ENCODE results near the gene COX8A.
"Not testable (repeated sequence)": the region's sequence is repeated elsewhere in the genome, so short reads cannot be mapped to it uniquely, and the experiment has no call there.

The COX8A gene, protein sequence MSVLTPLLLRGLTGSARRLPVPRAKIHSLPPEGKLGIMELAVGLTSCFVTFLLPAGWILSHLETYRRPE
- 32.3 to 40.0 reads per million in 2 experiments for total RNA-seq

DNA sequence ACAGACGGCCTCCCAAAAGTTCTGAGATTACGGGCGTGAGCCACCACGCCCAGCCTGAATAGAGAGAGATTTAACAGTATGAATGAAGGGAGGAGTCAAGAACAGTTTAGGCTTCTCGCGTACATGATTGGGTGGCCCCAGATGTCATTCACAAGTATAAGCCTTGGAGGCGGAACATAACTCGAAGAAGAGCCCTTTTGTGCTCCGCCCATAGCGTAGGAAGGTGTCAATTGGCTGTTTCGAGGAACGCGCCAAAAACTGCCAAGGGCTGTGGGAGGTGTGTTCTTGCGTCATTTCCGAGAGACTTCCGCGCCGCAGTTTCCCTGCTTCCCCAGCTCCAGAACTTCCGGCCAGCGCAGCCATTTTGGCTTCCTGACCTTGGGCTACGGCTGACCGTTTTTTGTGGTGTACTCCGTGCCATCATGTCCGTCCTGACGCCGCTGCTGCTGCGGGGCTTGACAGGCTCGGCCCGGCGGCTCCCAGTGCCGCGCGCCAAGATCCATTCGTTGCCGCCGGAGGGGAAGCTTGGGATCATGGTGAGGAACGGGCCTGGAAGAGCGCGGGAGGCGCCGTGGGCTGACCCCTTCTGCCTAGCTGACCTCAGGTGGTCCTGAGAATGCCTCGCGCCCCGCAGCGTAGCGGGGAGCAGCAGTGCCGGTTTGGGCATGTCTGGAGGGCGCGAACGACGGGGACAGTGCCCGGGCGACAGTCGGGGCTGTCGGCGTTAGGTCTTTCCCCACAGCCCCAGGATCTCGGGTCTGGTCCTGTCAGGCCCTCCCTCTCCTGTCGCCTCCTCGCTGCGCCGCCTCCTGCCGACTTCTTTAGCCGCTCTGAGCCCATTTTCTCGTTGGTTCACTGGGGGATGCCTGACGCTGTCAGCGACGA, at the start of gene COX8A:
TSS of gene COX8A (plus strand) at position 362 of the 885 bp plus-strand sequence. CDS start at position 423, 61 bp downstream.
- peak; percentile 94 for DNase-seq (ENCODE audit: low read depth)

GRCh38 chr11:63929616-63930015, 44.8 kb upstream of the COX8A start:
- DNase-seq (ENCODE audit: low read depth): no peak

- no peak for DNase-seq (ENCODE audit: low read depth)
Observed at GRCh38 chr11:63931045-63931444, 43.4 kb upstream of the COX8A start.

DNA sequence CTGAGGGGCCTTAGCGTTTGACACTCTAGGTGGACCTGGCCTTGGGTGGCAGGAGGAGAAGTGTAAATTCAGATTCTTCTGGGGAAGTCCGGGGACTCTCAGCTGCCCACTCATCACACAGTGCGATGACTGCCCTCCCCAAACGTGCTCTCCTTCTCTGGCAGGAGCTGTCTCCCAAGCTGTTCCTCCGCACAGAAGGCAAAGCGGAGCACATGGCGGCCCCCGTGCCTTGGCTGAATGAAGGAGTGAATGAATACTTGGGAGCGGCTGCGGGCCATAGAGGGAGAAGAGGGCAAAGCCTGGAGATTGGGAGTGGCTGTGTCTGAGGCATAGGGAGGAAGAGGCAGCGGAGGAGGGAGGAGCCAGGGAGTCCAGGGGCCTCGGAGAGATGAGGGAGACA, 42.5 kb upstream of the COX8A start:
- no peak for DNase-seq (ENCODE audit: low read depth)

DNA sequence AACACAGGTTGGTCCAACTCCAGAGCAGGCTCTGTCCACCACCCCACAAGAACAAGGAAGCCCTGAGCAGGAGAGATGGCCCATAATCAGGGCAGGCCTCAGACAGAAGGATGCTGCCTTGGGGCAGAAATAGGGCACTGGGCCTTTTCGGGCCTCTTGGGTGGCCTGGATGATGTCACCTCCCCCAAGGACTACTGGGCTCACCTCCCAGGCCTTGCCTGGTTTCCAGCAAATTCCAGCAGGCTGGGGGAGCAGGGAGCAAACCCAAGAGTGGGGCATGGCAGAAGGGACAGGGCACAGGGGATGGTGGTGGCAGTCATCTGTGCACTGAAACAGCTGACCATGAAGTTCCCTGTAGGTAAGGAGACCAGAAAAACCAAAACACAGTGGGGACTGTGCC, 41.0 kb upstream of the COX8A start:
- no peak for DNase-seq (ENCODE audit: low read depth)

DNA sequence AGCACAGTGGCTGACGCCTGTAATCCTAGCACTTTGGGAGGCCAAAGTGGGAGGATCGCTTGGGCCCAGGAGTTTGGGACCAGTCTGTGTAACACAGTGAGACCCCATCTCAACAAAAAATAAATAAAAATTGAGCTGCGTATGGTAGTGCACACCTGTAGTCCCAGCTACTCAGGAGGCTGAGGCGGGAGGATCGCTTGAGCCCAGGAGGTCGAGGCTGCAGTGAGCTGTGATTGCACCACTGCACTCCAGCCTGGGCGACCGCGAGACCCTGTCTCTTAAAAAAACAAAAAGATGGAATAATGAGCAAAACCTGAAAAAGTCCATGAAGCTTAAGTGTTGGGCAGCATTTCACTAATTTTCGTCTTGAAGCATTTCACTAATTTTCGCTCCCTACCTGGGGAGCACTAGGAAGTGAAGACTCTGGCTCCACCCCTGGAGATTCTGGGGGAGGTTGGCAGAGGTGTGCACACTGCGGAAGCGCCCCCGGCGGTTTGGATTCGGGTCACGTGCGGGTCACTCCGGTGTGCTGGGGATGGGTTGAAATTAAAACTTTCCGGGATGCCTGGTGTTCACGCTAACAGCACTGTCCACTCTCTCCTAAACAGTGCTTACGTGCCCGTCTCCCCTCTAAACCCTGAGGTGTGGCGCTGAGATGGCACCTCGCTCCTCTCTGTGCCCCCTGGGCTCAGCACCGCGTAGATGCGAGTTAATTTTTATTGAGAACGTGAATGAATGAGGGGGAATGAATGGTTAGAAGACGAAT, 36.5 kb upstream of the COX8A start:
- no peak for DNase-seq (ENCODE audit: low read depth)

DNA sequence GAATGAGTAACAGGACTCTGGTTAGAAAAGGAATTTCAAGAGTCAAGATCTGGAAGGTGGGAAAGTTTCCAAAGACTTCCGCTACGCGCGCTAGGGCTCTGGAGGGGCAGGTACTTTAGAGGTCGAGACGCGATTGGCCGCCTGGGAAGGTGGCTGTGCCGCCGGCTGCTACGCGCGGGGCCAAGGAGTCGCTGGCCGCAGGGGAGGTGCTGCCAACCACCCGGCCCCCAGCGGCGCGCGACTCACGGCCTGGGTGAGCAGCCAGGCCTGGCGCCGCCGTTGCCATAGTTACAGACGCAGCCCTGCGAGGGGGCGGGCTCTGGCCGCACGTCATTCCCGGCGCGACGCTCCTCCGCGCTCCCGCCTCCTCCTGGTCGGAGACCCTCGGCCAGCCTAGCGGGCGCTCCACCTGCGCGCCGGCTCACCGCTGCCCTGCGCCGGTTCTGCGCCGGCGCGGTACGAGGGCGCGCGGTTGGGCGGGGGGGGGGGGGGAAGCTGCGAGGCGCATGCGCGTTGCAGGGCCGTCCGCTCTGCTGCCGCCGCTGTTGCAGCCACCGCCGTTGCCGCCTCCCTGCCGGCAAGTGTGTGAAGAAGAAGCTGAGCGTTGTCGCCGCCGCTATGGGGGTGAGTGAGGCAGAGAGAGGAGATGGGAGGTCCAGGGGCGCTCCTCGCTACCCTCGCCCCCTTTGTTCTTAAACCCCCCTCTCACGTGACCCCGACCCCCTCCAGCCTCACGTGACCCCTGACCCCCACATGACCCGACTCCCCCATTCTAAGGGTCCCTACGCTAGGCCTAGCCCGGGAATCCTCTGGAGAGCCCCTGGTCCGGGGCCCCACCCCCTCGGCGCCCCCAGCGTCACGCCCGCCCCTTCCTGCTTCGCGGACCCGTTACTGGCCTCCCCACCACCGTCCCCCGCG, 35.7 kb upstream of the COX8A start, which contains the start of gene NAA40:
TSS of gene NAA40 (plus strand) at position 524 of the 918 bp plus-strand sequence. CDS start at position 619, 95 bp downstream.
- DNase-seq (ENCODE audit: low read depth): peak; percentile 84

DNA sequence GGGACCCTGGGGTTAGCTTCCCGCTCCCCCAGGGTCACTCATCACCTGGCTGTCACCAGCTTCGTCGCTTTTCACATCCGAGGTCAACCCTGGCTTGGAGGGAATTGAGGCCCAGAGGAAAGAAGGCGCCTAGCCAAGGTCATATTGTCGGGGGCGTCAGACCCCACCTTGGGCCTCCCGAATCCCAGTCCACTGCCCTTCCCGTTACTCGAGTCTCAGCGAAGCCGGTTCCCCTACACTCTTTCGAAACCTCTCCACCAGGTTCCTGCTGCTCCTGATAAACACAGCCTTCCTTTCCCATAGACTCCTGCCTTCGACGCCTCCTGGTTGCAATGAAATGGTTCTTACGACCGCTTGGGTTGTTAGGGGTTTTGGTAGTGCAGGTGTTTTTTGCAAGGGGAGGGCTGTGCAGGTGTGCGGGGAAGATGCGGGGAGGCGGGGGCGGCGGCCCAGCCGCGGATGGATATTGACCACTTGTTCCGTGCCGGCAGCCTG, 35.0 kb upstream of the COX8A start:
- DNase-seq (ENCODE audit: low read depth): no peak

DNA sequence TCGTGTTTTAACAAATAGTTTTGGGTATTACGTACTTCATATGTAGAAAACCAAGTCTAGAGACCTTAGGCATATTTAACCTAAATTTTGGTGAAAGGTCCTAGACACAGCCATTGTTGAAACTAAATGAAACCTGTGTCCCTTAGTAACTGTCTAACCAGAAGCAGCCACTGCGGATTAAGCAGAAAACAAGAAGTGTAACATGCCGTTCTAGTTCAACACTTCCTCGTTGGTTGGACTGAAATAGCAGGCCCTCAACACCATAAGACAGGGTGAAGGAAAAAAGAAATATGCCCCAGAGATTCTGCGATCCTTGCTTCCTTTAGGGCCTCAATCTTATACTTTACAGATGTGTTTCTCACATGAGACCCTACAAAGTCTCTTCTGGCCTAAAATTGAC, 33.6 kb upstream of the COX8A start:
- no peak for DNase-seq (ENCODE audit: low read depth)

- DNase-seq (ENCODE audit: low read depth): no peak
Observed at GRCh38 chr11:63941901-63942300, 32.5 kb upstream of the COX8A start.

DNA sequence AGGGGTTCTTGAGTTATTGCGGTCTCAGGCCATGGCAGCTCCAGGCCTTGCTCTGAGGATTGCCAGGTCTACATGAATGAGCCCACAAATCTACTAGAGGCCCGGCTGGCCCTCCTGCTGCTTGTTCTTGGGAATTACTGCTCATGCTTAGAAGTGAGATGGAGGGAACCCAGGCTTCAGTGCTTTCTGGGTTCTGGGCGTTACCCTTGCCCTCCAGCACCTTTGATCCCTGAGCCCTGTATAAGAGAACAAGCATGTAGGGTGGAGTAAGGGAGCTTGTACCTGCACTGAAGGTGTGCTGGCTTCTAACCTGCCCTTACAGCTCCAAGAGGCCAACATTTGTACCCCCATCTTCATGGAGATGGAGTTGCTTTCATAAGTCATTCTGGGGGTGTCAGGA, 31.6 kb upstream of the COX8A start:
- DNase-seq (ENCODE audit: low read depth): no peak

- no peak for DNase-seq (ENCODE audit: low read depth)
Observed at GRCh38 chr11:63944987-63945386, 29.4 kb upstream of the COX8A start.

DNA sequence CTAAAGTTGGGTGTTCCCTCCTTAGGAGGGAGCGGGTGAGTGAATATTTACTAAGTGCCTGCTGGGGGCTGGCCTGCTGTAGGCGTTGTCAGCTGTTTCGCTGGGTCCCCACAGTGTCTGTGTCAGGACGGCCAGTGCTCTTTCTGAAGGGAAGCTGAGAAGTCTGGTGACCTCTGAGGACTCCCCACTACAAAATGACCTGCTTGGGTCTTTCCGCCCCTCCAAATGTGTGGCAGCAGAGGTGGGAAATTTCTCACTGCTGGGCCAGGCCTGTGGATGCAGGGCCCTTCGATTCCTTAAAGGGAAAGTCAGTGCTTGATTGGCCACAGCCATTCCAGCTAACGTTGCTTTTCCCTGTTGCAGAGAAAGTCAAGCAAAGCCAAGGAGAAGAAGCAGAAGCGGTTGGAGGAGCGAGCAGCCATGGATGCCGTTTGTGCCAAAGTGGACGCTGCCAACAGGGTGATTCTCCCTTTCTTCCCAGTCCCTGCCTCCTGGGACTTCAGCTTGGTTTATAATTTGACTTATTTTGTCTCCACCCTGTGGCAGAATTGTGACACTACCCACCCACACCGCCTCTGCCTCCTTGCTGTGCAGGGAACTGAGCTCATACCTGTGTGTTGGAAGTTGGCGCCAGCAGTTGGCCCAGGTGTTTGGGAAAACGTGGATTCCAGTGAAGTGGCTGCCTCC, 28.8 kb upstream of the COX8A start:
- DNase-seq (ENCODE audit: low read depth): peak; percentile 28

GRCh38 chr11:63951779-63952536, 22.5 kb upstream of the COX8A start:
- DNase-seq (ENCODE audit: low read depth): no peak

- no peak for DNase-seq (ENCODE audit: low read depth)
Observed at GRCh38 chr11:63952570-63952969, 21.9 kb upstream of the COX8A start.

DNA sequence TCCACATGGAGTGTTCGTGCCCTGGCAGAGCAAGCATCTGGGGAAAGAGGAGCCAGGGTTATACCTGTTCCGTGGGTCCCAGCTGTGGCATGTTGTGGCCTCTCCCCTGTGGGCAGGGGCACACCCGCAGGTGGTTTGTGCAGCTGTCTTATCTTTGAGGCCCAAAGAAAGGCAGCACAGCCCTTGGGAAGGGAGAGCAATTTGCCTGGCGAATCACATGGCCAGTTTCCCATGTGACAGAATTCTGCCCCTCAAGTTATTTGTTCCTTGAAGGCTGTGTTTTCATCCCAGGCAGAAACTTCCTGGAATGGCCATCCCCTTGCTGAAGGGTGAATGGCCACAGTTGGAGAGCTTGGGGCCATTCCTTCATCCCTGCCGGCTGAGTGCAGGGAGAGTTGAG, 16.4 kb upstream of the COX8A start:
- DNase-seq (ENCODE audit: low read depth): no peak

DNA sequence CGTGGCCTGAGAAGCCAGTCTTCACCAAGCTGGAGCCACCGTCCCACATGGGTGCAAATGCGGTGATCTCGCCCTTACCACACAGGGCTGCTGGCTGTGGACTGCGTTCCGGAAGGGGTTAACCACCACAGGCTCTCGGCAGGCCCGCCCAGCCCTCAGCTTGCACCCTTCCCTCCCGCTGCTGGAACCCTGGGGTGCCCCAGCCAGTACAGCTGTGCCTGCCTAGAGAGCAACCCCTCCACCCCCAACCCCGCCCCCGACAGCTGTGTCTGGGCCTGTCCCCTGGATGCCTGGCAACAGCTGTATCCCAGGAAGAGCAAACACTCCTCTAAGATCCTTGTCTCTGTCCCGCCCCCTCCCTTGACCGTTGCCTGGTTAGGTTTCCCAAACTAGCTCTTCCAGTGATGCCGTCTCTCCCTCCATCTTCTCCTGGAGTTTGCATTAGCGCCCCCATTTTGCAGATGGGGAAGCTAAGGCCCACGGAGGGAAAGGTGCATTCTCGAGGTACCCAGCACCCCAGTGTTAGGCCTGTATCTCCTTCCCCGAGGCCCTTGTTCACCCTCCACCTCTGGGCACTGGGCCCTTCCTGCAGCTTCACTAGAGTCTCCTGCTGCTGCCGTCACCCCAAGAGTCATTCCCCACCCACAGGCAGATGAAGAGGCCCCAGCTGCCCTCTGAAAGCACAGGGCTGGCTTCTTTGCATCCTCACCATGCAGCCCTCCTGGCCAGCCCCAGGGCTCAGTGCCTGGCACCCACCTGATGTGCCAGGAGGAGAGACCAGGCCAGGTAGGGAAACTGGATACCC, 12.6 kb upstream of the COX8A start:
- no peak for DNase-seq (ENCODE audit: low read depth)

GRCh38 chr11:63963895-63964294, 10.5 kb upstream of the COX8A start:
- DNase-seq (ENCODE audit: low read depth): not testable (repeated sequence)

DNA sequence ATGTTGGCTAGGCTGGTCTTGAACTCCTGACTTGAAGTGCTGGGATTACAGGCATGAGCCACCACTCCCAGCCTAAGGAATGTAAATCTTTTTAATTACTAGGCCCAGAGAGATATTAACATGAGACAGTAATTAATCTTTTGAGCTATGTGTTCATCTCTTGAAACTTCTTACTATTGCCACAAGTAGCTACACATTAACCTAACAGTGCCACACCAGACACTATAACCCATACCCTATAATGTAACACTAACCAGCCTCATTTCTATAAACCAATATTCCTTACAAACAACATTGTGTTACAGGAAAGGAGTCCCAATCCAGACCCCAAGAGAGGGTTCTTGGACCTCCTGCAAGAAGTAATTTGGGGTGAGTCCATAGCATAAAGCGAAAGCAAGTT, 8.0 kb upstream of the COX8A start:
- no peak for DNase-seq (ENCODE audit: low read depth)
